Activated CD8-positive, alpha-beta T cell treated with anti-CD3 and anti-CD28 coated beads, Interleukin-2, amount 10 ng/mL, durations not matched to agents 7 days and 5 days (primary cell): ENCODE data around the gene ZNF502. TPM values are rescaled to one million over a fixed set of nuclear protein-coding genes. Genes with fewer than 3 reads are reported as not detected.
"Not testable (repeated sequence)": the region's sequence is repeated elsewhere in the genome, so short reads cannot be mapped to it uniquely, and the experiment has no call there.

ENCODE experiments used
- ATAC-seq: fragments of 150-1000 bp; cut with Tn5 transposase; one replicate; pipeline ENCODE4 v1.10.0; 2021; ENCODE audit warnings: moderate library complexity
- CTCF ChIA-PET: fragments of 350-600 bp; sonication (Branson Sonifier 250); formaldehyde crosslinking; loops from one replicate; lab custom pipeline; 2021; ENCODE audit warnings: antibody characterized with exemption; lab: Charles Lee
- POLR2A ChIA-PET: fragments of 350-600 bp; sonication (Branson Sonifier 250); formaldehyde crosslinking; loops from one replicate; lab custom pipeline; 2021; ENCODE audit warnings: antibody characterized with exemption; lab: Charles Lee
- DNase-seq: peaks from one replicate; pipeline ENCODE4 v3.0.0-alpha.2; 2020
- H3K27ac Mint-ChIP-seq: one replicate; pipeline ENCODE4 v1.8.0; 2021; ENCODE audit warnings: mild to moderate bottlenecking, mixed read lengths
- H3K27me3 Mint-ChIP-seq: one replicate; pipeline ENCODE4 v1.8.0; 2021; ENCODE audit warnings: low read depth, mixed read lengths
- H3K36me3 Mint-ChIP-seq: one replicate; pipeline ENCODE4 v1.8.0; 2021; ENCODE audit warnings: low read depth, mixed read lengths
- H3K4me1 Mint-ChIP-seq: one replicate; pipeline ENCODE4 v1.8.0; 2021; ENCODE audit warnings: low read depth, mixed read lengths
- H3K4me3 Mint-ChIP-seq: one replicate; pipeline ENCODE4 v1.8.0; 2021; ENCODE audit warnings: mild to moderate bottlenecking, mixed read lengths
- H3K9me3 Mint-ChIP-seq: one replicate; pipeline ENCODE4 v1.8.0; 2022; ENCODE audit warnings: mixed read lengths; ENCODE audit not compliant: insufficient read depth
- total RNA-seq, 2 experiments: library from RNA; stranded (reverse); gene quantifications; one replicate each; pipeline ENCODE4 v1.2.3, GENCODE V29; 2021

ZNF502 gene
- total RNA-seq = 1 to 10 TPM; 2.4 to 4.0 TPM

DNA sequence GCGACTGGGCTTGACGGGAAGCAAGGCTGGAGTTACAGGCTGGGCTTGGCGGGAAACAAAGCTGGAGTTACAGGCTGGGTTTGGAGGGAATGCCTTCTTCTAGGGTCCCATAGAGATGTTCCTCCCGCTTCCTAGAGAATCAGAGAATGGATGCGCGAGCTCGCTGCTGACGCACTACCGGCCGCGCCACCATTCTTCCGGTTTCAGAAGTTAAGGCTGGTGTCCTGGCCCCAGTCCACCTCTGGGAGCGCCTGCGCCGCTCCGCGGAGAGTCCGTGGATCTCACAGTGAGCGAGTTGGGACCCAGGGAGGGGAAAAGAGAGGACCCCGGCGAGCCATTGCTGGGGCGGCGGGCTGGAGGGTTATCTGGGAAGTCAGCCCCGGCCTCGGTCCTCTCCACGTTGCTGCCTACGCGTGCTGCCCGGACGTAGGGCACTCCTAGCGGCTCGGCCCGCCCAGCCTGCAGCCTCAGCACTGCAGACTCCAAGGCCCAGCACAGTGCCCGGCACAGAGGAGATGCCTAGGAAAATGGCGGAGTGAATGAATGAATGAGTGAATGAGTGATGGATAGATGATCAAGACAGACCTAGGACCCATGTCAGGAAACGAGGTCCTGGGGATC is at the start of gene ZNF502:
ZNF502 (plus strand) TSS at position 206 of the 621 bp plus-strand sequence. CDS start 7,602 bp downstream, outside the sequence.
- peaks cover 9% of the 10 kb centered on the region for H3K27me3 Mint-ChIP-seq
- POLR2A ChIA-PET = interaction anchor here (0.5 to 1.6 kb wide), 2 partner anchors 17 to 192 kb away, joined by 4 to 13 read pairs; partner anchors contain the start of gene ZNF501
- H3K36me3 Mint-ChIP-seq = peaks cover 42% of the 10 kb centered on the region
- H3K9me3 Mint-ChIP-seq = peaks cover 55% of the 10 kb centered on the region
- DNase-seq = peak; percentile 71
- ATAC-seq = peak; percentile 91
- H3K4me1 Mint-ChIP-seq = peaks cover 14% of the 10 kb centered on the region
- CTCF ChIA-PET = interaction anchor here (1.1 to 1.5 kb wide), 2 partner anchors 10 to 17 kb away, joined by 3 to 5 read pairs; partner anchors contain the start of gene ZNF501
- peak within 1 kb of the TSS; percentile 90 for H3K4me3 Mint-ChIP-seq
- H3K27ac Mint-ChIP-seq = peak within 1 kb of the TSS; percentile 88

DNA sequence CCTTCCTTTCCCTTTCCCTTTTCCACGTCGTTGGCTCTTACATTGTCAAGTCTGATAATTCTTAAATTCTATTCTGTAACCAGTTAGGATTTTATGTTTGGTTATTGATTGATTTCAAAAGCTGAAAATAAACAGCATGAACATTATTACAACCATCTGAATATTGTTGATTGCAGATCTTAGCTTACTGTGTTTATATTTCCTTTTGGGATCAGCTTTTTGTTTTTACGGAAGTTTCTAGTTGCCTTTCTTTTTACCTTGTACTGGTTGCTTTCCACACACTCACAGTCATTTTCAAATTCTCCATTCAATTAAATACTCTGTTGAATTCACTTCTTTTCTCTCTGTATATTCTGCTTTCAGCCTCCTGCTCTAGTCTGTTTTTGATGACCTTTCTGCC is 47.3 kb upstream of the ZNF502 start:
- H3K27ac Mint-ChIP-seq = no peak overlapping the region
- ChIA-PET POLR2A (no interaction called here), CTCF (no interaction called here)
- DNase-seq (no peak), ATAC-seq (no peak)
- H3K4me3 Mint-ChIP-seq = no peak overlapping the region
- peaks cover 10% of the 10 kb centered on the region for H3K9me3 Mint-ChIP-seq
- no peaks in the 10 kb centered on the region for H3K27me3 Mint-ChIP-seq
- peaks cover 23% of the 10 kb centered on the region for H3K36me3 Mint-ChIP-seq
- no peaks in the 10 kb centered on the region for H3K4me1 Mint-ChIP-seq

DNA sequence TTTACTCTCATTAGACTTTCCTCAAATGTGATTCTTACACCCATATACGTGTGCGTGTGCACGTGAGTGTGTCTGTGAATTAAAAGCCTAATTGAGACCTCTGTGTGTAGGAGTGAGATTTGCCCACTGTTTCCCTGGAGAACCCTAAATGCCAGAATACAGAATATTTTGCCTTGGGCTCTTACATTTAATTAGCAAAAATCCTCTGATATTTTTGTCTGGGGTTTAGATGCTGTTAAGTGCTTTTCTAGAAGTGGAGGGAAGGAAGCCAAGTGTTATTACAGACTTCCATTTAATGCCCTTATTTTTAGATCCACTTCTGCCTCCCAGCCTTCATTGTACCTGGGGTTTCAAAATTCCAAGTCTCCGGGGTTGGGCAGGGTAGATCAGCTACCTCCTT is 46.1 kb upstream of the ZNF502 start:
- no peaks in the 10 kb centered on the region for H3K27me3 Mint-ChIP-seq
- peaks cover 12% of the 10 kb centered on the region for H3K36me3 Mint-ChIP-seq
- H3K9me3 Mint-ChIP-seq = peaks cover 10% of the 10 kb centered on the region

DNA sequence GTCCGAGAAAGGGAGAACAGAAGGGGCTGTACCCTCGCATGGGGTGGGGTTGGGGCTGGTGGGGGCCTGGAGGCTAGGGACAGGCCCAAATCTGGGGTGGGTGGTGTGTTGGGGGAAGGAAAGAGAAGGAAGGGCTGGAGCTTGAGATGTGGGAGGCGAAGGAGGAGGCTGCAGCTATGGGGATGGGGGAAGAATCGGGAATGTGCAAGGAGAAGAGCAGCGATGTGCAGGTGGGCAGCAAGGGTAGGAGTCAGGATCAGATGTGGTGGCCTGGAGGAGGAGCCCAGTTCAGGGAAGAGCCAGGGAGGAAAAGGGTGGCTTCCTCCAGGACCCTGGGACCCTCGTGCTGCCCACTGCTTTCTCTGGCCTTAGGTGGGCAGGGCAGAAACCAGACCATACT is 42.7 kb upstream of the ZNF502 start:
- H3K36me3 Mint-ChIP-seq = peaks cover 1% of the 10 kb centered on the region
- H3K4me1 Mint-ChIP-seq = no peaks in the 10 kb centered on the region
- ATAC-seq = no peak
- ChIA-PET CTCF (no interaction called here), POLR2A (no interaction called here)
- H3K27ac Mint-ChIP-seq = no peak overlapping the region
- H3K27me3 Mint-ChIP-seq = no peaks in the 10 kb centered on the region
- no peak overlapping the region for H3K4me3 Mint-ChIP-seq
- H3K9me3 Mint-ChIP-seq = peaks cover 16% of the 10 kb centered on the region
- DNase-seq = no peak

More for the DNA sequence above, 46.1 kb upstream of the ZNF502 start:
- no peak for DNase-seq
- Mint-ChIP-seq H3K4me3 (no peak overlapping the region), H3K27ac (no peak overlapping the region), H3K4me1 (no peaks in the 10 kb centered on the region)
- ChIA-PET CTCF (no interaction called here), POLR2A (interaction anchor here (1.1 kb wide), 1 partner anchor 11 kb away, joined by 3 read pairs; no protein-coding TSS in a partner anchor)
- no peak for ATAC-seq

DNA sequence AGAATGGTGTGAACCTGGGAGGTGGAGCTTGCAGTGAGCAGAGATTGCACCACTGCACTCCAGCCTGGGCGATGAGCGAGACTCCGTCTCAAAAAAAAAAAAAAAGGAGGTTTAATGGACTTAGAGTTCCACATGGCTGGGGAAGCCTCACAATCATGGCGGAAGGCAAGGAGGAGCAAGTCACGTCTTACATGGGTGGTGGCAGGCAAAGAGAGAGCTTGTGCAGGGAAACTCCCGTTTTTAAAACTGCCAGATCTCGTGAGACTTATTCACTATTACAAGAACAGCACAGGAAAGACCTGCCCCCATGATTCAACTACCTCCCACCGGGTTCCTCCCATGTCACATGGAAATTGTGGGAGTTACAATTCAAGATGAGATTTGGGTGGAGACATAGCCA is 39.0 kb upstream of the ZNF502 start:
- H3K4me3 Mint-ChIP-seq, H3K27ac Mint-ChIP-seq, DNase-seq, H3K9me3 Mint-ChIP-seq, ATAC-seq, POLR2A ChIA-PET, CTCF ChIA-PET, H3K36me3 Mint-ChIP-seq, H3K27me3 Mint-ChIP-seq, H3K4me1 Mint-ChIP-seq: not testable (repeated sequence)

DNA sequence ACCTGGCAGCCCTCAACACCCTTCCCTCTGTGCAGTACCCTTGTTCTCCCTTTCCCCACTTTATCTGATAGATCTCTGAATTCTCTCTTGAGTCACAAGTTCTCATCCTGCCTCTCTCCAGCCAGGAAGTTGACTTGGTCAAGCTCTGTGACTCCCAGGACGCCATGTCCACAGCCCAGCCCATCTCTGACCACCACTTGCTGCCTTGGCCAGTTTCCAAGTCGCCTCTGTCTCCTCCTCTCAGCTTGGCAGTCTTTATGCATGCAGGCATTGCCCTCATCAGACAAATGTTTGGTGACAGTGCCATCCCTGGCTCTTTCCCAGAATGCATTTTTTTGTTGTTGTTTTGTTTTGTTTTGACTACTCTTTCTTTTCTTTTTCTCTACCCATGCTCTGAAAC is 38.2 kb upstream of the ZNF502 start:
- no peaks in the 10 kb centered on the region for H3K4me1 Mint-ChIP-seq
- CTCF ChIA-PET = no interaction called here
- DNase-seq = no peak
- no peak overlapping the region for H3K4me3 Mint-ChIP-seq
- H3K27me3 Mint-ChIP-seq = no peaks in the 10 kb centered on the region
- no peaks in the 10 kb centered on the region for H3K36me3 Mint-ChIP-seq
- no peak for ATAC-seq
- peaks cover 6% of the 10 kb centered on the region for H3K9me3 Mint-ChIP-seq
- POLR2A ChIA-PET = no interaction called here
- H3K27ac Mint-ChIP-seq = no peak overlapping the region

DNA sequence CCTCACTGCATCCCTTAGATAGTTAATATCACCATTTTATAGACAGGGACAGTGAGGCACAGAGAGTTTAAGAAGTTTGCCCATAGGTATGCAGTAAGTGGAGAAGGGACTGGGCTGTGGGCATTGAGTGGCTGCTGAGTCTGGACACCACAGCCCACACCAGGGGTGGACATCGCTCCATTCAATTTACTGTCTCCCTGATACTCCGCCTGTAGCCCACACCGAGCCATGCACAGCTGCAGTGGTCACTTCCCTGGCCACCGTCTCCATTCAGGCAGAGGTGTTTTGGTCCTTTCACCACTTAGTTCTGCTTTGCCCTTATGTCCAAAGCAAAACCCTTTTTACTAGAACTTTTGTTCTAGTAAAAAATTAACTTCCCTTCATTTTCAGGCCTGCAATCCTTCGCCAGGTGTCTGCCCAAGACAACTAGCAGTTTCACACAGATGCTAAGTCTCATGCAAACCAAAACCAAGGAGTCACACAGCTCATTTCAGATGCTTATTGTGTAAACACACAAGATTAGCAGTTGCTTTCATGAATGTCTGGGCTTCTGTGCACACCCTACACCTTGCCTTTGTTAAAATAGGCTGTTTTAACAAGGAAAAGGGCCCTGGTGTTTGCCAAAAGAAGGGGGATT is 33.9 kb upstream of the ZNF502 start:
- no peak for ATAC-seq
- Mint-ChIP-seq H3K9me3 (peaks cover 21% of the 10 kb centered on the region), H3K4me1 (no peaks in the 10 kb centered on the region), H3K27me3 (no peaks in the 10 kb centered on the region), H3K36me3 (peaks cover 16% of the 10 kb centered on the region), H3K4me3 (no peak overlapping the region), H3K27ac (no peak overlapping the region)
- CTCF ChIA-PET = interaction anchor here (0.7 kb wide), 1 partner anchor 61 kb away, joined by 3 read pairs; no protein-coding TSS in a partner anchor
- POLR2A ChIA-PET = no interaction called here
- no peak for DNase-seq

DNA sequence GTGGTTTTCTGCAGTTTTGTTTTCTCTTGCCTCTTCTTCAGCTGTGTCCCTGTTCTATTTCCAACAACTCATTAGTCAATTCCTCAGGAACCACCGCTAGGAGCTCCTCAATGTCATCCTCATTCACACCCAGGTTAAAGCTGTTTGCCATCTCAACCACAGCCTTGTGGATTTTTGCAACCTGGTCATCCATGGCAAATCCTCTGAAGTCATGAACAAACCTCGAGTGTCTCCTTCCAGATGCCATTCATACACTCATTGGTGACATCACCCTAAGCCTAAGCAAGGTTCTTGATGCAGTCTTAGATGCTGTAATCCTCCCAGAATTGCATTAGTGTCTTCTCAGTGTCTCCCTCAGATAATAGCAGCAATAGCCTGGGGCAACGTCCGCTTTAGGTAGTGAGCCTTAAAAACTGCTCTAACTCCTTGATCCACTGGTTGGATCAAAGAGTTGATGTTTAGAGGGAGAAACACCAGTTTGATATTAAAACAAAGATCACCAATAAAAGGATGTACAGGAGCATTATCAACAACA is 31.5 kb upstream of the ZNF502 start:
- H3K27ac Mint-ChIP-seq = no peak overlapping the region
- DNase-seq = no peak
- peaks cover 20% of the 10 kb centered on the region for H3K9me3 Mint-ChIP-seq
- no peak overlapping the region for H3K4me3 Mint-ChIP-seq
- ChIA-PET CTCF (no interaction called here), POLR2A (interaction anchor here (1.1 kb wide), 1 partner anchor 55 kb away, joined by 3 read pairs; no protein-coding TSS in a partner anchor)
- peaks cover 36% of the 10 kb centered on the region for H3K36me3 Mint-ChIP-seq
- H3K4me1 Mint-ChIP-seq = peaks cover 11% of the 10 kb centered on the region
- no peaks in the 10 kb centered on the region for H3K27me3 Mint-ChIP-seq
- ATAC-seq = no peak

DNA sequence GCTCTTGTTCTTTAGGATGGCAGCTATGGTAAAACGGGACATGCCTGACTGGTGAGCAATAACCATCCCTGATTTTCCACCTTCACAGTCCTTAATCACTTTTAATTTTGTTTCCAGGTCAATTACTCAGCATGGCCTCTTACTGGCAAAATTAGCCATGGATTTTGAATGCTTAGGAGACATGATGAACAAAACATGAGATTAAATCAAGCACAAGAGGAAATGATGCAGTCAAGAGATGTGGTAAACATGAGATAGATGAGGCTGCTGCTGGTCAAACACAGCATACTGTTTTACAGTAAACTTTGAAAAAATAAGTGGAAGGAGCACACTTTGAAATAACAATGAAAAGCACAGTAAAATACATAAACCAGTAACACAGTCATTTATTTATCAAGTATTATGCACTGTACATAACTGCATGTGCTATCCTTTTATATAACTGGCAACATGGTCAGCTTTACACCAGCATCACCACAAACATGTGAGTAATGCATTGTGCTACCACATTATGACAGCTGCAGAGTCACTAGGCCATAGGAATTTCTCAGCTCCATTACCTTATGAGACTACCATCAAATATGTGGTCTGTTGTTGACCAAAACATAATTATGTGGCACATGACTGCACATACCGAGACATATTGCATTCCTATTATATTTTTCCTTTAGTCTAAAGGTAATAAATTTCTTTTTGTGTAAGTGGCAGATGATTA is 30.1 kb upstream of the ZNF502 start:
- Mint-ChIP-seq H3K4me3 (no peak overlapping the region), H3K4me1 (peaks cover 11% of the 10 kb centered on the region), H3K36me3 (peaks cover 44% of the 10 kb centered on the region), H3K9me3 (peaks cover 32% of the 10 kb centered on the region), H3K27me3 (peaks cover under 1% of the 10 kb centered on the region), H3K27ac (no peak overlapping the region)
- ATAC-seq = no peak
- ChIA-PET CTCF (no interaction called here), POLR2A (interaction anchor here (0.6 to 1.1 kb wide), 2 partner anchors 57 to 117 kb away, joined by 3 read pairs; no protein-coding TSS in a partner anchor)
- no peak for DNase-seq

DNA sequence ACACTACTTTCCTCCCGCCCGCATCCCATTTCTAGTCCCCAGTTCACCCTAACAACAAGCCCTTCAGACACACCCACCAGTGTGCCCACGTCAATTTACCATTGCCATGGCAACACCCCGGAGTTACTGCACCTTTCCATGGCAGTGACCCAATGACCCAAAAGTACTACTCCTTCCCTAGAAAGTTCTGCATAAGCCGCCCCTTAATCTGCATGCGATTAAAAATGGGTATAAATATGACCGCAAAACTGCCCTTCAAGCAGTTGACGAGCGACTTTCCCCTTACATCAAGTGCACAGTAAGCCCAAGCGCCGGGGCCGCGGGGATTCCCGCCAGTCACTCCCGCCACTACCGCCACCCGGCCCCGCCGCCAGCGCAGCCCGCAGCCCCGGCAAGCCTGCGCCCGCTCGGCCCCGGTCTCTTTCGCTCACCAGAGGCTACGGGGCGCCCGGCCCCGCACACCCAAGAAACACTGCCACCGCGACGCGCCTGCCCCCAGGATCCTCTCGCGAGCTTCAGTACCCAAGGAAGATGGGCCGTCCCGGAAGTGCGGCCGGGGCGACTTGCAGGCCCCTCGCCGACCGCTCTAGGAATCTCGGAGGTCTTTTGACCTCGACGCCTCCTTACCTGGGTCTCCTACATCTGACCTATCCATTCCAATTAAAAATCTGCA is 27.2 kb upstream of the ZNF502 start:
- POLR2A ChIA-PET = no interaction called here
- CTCF ChIA-PET = no interaction called here
- DNase-seq (peak; percentile 77), ATAC-seq (peak; percentile 90)
- Mint-ChIP-seq H3K36me3 (peaks cover 44% of the 10 kb centered on the region), H3K27me3 (peaks cover 5% of the 10 kb centered on the region), H3K9me3 (peaks cover 36% of the 10 kb centered on the region), H3K27ac (peak overlapping the region; percentile 27), H3K4me3 (peak overlapping the region; percentile 75), H3K4me1 (peaks cover 11% of the 10 kb centered on the region)

DNA sequence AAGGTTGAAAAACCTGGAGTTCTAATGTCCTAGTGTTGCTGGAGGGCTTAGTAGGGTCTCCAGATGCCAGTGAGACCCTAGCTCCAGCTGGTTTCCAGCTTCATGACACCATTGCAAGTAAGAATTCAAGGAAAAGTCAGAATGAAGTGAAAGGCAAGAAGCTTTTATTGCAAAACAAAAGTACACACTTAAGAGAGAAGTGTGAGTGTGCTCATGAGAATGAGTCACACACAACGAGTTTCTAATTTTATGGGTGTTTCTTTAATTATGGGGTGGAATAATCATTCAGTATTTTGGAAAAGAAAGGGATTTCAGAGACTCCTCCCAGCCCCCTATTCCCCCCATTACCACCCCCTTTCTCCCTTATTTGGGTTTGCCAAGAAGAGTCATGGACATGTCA is 24.6 kb upstream of the ZNF502 start:
- peaks cover 31% of the 10 kb centered on the region for H3K9me3 Mint-ChIP-seq
- DNase-seq (no peak), ATAC-seq (no peak)
- ChIA-PET POLR2A (no interaction called here), CTCF (no interaction called here)
- no peak overlapping the region for H3K27ac Mint-ChIP-seq
- peaks cover 33% of the 10 kb centered on the region for H3K36me3 Mint-ChIP-seq
- no peak overlapping the region for H3K4me3 Mint-ChIP-seq
- H3K27me3 Mint-ChIP-seq = peaks cover 22% of the 10 kb centered on the region
- H3K4me1 Mint-ChIP-seq = peaks cover 11% of the 10 kb centered on the region
